Stimulated activated CD8-positive, alpha-beta memory T cell treated with anti-CD3 and anti-CD28 coated beads, Interleukin-12 subunit alpha, Interleukin-12 subunit beta, amount 100 ng/mL, for 1 hour (primary cell): ENCODE measurements around the gene A2M.

Experiments used
- DNase-seq: peaks from one replicate; pipeline ENCODE4 v3.0.0-alpha.2; 2020; ENCODE audit warnings: low read depth

A2M gene

DNA sequence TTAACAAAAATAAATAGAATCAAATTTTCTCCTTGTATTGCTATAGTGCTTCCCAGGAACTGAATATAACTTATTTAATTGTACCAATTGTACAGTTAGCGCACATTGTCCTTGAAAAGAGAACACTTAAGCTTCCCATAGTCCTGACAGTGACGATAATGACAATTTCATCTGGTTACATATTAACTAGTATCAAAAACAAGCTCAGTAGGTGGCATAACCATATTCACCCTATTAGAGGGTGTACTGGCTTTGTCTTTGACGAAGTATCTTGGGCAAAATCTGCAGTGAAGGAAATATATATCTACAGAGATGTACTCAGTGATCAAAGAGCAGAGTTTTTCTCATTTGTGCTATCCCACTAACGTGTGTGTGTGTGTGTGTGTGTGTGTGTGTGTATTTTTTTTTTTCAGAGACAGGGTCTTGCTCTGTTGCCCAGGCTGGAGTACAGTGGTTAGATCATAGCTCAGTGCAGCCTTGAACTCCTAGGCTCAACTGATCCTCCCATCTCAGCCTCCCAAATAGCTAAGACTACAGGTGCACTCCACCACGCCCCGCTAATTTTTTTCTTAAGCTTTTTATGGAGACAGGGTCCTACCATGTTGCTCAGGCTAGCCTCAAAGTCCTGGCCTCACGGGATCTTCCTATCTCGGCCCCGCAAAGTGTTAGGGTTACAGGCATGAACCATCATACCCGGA, 4.9 kb upstream of the A2M start:
- no peak for DNase-seq

DNA sequence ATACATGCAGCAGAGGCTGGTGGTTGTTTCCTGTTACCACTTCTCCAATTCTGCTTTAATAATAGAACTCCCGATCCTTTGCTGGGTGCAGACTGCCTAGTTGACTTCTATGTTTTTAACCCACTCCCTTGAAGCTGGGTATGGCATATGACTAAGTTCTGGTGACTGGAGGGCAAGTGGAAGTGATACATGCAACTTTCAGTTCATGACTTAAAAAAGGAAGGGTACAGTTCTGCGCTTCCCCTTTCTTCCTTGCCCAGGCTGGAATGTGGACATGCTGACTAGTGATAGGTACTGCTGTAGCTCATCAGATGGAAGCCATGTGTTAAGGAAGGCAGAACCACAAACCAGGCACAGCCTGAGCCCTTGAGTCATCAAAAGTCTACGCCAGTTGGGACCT, 2.4 kb upstream of the A2M start:
- DNase-seq: no peak

DNA sequence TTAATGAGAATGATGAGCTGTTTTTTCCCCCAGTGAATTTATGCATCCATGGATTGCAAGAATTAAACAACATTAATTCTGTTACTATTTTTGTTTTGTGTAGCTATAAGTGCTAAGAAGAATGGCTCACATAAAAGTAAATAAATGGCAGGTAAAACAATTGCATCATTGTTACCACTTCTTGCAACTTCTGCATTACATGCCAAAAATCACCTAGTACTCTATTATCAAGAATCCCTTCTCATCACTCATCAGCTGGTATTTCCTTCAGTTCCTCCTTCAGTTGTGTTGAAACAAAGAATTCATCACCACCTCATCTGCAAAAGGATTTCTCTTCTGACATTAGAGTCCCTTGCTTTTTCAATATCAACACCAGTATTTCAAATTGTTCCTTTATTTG, 773 bp downstream of the A2M start:
- DNase-seq: no peak

DNA sequence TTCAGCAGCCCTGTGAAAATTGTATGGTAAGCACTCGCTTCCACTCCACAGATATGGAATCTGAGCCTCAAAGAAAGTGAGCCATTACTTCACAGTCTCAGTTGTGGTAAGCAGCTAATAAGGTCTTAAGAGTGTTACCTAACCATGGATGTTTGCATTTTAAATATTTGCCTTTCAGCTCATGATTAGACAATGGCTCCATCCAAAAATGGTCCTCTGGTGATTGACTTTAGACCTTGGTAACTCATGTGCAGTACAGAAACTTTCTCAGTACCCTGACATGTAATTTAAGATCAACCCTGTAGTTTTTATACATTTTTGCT, 1.8 kb downstream of the A2M start:
- DNase-seq: no peak

DNA sequence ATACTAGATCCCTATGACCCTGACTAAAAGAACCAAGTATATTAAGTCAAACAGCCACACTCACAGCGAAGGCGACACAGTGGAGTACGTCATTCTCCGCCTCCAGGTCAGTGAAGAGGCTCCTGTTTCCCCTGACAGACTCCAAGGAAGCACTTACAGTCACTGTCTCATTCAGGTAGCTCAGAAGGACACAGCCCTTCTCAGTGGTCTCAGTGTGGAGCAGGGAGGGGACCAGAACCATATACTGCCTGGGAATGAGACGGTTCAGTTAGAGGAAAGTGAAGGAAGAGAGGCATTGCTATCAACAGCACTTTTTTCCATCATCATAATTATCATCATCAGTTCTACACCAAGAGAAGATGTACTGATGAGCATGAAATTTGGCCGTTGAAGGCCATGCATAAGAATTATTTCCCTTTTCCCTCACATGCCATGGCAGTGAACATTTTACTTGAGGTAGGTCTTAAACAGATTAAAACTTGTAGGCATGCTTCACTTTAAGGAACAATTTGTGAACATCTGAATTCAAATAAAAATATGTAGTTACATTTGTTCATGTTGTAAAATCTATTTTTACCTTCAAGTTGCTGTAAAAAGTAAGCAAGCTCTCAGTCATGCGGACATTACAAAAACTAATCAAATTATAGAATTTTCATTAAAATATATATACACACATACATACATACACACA, 2.3 kb downstream of the A2M start:
- DNase-seq: no peak

DNA sequence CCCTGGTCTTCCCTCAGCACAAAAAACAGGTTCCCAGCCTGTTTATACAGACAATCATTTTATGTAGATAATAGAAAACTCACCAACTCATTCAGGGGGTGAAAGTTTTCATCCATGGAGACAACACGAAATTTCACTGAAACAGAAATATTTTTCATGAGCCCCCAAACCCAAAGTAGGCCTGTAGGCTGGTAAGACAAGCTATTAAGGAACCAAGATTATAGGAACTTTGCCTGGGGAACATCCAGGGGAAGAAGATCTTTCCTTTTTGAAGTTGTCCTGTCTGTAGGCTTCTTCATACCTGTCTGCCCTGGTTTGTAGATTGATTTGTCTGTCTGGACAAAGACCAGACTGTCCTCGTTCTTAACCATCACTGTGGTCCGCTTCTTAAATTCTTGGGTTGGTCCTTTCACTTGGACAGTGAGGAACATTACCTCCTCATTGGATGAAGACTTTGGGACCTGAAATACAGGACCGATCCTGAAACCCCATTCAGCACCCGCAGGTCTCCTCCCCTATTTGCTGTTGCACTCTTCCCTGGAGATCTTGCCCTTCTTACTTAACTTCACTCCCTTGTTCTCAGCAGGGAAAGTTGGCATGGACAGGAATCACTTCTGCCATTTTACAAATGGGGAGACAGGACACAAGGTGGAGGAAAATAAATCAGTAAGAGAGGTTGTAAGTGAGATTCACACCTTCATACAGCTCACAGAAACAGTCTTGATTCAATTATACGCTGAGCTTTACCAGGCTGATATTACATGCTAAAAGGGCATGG, 3.5 kb downstream of the A2M start:
- DNase-seq: no peak

DNA sequence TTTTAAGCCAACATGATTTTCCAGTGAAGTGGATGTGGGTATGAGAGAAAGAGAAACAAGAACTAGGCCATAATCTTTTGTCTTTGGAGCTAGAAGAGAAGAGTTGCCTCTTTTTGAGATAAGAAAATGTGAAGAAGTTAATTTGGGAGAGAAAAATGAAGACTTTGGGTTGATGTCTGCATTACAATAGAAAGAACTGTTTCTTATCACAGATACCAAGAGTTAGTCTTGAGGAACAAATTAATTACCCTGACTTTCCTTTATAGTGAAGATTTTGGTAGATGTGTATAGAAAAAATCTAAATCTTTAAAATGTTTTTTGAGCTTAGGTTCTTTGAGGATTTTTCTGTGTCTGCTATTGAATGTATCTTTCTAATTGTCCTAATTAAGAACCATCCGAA, 4.2 kb downstream of the A2M start:
- DNase-seq: no peak

DNA sequence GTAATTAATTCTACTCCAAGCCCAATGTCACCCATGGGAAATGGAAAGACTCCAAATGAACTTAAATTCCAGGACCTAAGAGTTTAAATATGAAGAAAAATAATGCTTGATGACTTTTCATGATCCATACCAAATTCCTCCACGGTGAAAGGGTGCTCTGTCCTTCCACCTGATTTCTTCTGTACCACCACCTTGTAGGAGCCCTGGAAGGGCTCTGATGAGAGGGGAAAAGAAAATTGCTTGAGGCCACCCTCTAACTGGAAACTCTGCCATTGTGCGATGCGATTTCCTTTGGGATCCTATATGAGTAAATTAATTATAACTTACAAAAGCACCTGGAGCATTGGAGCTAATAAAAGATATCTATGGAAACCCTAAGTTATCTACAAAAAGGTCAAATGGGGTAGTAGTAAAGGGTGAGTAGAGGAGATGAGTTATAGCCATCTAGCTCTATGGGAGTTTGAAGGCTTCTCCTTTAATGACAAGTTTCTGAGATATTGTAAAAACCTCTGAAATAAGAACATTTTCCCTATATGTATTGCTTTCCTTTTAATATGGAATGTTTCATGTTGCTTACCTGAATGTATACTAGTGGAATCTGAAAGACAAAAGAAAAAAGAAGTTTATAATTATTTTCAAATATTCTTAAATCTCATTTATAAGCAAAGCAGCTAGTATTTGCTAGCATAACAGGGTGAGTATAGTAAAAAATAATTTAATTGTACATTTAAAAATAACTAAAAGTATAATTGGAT, 5.8 kb downstream of the A2M start:
- DNase-seq: no peak

DNA sequence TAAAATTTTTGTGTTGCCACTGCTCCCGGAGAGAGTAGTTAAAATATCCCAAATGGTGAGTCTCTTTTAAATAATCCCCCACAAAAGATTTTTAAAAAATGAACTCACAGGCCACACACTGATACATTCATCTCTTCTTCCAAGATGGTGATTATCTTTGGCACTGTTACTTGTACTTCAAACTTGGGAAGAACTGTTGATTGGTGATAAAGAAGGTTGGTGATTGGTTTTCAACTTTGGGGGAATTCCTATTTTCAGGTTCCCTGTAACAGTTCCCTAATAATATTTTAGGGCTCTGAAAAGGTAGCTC, 6.6 kb downstream of the A2M start:
- no peak for DNase-seq

DNA sequence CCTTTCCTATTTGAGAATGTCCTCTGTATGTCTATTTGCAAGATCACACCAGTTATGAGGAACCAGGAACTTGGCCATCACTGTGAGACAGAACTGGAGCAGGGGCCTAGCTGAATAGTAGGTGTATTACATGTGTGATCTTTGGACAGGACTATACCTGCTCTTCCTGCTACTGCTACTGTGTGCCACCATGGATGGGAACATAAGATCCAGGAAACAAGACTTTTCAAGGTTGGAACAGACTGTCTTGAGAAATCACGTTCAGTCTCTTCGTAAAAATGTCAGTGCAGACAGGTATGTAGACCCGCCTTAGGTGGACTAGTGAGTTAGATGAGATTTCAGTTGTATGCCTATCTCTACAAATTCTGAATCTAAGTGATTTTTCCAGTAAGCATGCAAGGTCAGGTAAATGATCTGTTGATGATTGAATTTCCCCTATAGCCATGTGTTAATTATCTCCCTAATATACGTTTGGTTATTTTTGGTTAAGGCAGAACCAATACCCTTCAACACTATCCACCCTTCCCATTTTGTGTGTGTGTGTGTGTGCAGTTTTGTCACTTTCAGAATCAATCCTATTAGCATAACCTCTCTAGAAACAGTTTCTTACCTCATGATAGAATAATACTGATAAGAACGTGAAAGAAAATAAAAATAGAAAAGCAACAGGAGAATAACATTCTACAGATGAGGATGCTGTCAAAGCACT, 7.1 kb downstream of the A2M start:
- no peak for DNase-seq

DNA sequence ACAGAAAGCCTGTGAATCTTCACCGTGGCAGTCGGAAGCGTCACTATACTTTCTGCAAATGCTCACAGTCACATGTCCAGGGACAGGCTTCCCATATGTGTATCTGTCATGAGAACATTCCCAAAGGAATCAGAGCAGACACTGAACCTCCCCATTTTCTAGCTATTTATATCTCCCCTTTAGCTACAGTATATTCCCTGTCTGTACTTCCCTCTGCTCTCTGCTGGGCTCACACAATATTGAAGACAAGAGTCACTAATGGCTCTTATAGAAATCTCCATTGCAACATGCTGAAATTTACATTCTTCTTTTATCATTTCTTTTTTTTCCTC, 8.2 kb downstream of the A2M start:
- DNase-seq: no peak

DNA sequence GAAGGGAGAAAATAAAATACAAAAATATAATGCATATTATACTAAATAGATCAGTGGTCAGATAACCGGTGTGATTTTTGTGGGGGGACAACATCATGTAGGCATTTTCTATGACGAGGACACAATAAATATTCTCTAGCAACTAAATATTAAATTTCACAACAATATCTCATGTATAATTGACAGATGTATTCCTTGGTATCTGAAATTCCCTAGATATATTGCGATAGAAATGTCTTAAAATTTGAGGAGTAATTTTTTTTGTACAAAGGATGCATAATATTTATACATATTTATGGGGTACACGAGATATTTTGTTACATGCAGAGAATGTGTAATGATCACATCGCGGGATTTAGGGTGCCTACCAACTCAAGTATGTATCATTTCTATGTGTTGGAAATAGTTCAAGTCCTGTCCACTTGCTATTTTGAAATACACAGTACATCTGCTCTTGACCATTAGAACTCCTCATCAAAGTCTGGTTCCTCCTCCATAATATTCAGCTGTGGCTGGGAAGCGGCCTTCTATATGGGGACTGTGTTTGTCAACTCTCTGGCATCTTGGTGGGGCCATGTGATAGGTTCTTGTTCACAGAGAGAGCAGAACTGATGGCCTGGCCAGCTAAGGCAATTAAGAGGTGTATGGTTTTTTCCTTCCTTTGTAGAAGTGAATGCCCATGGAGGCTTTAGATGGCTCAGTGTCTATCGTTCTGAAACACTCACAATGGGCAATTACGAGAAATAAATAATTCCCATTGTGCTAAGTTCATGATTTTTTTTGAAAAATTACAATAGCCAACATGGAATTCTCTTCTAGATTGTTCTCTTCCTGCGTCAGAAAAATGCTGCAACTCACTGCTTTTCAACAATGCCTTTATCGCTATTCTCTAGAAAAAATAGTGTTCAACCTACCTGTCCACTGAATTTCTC, 8.8 kb downstream of the A2M start:
- no peak for DNase-seq

DNA sequence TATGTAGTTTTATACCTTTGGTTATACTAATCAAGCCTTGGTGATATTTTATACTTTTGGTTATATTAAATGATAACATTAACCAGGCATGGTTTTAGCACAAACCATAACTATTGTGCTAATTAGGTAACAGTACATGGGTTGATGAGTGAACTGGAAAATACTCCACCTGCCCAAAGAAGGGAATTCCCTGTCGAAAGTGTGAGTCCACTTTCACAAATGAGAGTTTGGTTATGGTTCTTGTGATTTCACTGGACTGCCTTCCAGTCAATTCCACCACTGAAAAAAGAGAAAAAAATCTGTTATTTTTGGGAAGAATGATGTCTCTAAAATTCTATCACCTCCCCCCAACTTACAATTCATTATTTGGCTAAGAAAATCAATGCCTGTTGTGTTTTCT, 9.7 kb downstream of the A2M start:
- no peak for DNase-seq

DNA sequence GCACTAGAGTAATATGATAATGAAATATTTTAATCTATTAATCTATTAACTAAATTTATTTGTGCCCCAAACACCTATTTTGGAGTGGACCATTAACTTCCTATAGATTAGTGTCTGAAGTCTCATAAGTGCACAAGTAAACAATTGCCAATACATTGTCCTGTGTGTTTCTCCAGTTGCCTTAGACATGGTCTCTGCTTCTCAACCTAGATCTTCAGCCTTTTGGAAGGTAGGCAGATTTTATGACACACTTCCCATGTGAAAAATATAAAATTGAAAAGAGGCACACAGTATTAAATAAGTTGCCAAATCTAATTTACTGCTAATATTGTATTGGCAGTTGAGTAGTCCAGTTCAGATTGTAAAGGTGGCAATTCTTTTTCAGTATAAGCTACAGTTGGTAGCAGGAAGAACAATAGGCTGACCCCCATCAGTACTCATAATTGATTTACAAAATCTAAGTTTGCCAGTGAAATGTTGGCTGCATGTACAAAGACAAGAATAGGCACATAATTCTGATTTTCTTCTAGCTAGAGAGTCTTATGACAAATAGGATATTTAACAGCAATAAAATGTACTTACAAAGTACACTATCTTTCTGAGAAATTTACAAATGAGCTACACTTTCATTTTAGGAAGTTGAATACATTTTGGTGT, 10.8 kb downstream of the A2M start:
- DNase-seq: no peak

DNA sequence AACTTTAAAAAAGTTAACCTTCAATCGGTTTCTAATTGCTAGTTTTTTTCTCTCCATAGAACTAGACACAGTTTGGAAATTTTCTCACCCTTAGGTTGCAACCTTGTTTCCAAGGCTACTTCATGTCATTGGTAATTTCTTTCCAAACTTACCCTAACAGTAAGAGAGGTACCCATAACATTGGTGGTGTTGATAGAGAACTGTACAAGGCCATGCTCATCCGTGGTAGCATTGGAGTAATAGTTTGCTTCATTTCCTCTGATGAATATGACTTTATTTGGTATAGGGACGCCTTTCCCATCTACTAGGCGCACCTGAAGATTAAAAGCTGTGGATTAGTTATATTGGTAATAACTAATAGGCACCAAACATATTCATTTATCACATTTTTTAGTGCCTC, 11.6 kb downstream of the A2M start:
- DNase-seq: no peak

DNA sequence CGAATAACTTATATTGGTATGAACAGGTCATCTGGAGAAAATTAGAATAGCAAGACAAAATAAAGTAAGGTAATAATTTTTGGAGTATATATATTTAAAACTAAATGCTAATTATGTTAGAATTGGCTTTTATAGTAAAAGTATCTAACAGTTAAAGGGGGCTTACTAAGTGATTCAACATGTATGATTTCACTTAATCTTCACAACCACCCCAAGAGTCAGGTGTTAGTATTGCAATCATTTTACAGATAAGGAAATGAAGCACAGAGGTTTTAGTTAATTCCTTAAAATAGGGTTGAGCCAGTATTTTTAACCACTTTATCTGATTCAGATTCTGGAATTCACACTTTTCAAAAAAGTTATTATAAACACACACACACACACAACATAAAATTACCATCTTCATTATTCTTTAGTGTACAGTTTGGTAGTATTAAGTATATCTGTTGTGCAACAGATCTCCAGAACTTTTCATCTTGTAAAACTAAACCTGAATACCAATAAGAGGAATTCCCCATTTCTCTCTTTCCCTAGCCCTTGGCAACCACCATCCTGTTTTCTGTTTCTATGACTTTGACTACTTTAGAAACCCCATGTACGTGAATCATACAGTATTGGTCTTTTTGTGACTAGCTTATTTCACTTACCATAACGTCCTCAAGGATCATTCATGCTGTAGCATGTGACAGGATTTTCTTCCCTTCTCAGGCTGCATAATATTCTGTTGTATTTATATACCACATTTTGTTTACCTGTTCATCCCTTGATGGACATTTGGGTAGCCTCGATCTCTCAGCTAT, 12.5 kb downstream of the A2M start:
- no peak for DNase-seq

DNA sequence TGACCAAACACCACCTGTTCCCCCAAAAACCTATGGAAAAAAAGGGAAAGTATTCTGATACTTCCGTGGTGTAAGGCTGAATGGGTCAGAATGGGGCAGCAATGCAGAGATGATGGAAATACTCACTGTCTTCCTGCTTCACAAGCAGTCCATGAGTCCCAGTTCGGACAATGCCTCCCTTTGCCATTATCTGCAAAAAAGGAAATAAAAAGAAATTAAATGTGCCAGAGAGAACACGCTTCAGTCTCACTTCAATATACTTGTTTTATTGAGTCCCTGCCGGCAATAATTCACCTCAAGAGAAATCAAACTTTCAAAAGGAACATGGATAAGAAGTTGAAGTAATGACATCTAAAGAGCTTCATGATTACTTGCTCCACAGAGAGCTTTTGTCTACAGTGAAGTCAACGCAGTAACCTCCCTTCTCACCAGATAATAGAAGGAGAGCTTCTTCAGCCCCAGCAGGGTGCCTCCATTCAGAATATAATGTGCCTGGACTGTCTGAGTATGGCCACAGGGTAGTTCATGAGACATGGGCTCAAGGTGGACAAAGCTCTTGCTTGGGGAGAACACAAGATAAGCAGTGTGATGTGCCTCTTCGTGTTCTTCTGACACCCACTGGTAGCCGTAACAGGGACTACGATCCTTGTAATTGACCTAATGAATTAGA, 14.6 kb downstream of the A2M start:
- DNase-seq: no peak

DNA sequence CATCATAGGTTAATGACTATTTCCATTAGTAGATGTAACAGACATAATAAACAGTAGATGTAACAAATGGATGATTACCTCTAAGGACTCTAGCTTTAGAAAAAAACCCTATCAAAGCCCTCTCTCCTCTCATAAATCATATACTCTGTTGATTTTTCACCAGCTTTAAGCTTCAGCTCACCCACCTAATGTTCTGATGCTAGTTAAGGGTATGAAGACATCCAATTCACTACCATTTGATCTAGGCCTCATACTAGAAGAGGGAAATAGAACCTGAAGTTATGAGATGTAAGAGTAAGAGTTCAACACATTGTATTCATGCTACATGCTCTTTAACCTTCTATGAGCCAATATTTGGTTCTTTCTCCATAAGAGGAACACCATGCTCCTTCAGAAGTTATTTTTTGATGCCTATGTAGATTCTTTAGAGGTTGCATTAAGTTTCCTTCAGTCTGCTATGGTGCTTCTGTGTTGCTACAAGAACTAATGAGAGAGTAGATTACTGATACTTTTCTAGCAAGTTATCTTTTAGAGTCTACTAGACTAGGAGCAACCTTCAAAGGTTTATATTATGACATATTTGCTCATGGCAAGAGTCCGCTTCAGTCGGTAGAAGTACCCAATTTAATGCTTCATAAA, 16.0 kb downstream of the A2M start:
- DNase-seq: no peak

DNA sequence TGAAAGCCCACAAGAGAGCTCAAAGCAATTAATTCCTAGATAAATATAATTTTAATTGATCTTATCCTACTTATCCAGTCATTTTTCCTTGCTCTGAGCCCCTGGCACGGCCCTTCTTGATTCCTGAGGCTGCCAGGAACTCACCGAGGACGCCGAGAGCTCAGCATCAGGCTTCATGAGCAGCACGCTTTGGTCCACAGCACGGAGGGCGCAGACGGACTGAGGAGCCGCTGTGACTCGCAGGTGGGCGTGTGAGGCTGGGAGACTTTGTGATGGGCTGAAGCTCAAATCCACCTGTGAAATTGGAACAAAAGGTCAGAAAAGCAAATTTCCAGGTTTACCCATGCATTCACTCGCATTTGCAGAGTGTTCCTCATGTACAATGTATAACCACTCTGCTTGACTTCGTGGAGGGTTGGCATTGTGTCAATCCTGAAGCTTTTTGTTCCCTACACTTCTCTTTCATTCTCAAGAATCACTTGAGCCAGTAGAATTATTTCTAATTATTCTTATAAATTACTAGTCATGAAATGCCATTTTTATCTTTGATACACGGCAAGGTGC, 17.2 kb downstream of the A2M start:
- DNase-seq: no peak
